Measurements from ENCODE around the gene UBE2F. TPM values are rescaled to one million over a fixed set of nuclear protein-coding genes. Genes with fewer than 3 reads are reported as not detected.
A peak's percentile ranks its signal among the peaks of the same experiment; 100 is the strongest.

The UBE2F gene
- total RNA-seq, 1 experiment from 2014 or later = 62.1 TPM

DNA sequence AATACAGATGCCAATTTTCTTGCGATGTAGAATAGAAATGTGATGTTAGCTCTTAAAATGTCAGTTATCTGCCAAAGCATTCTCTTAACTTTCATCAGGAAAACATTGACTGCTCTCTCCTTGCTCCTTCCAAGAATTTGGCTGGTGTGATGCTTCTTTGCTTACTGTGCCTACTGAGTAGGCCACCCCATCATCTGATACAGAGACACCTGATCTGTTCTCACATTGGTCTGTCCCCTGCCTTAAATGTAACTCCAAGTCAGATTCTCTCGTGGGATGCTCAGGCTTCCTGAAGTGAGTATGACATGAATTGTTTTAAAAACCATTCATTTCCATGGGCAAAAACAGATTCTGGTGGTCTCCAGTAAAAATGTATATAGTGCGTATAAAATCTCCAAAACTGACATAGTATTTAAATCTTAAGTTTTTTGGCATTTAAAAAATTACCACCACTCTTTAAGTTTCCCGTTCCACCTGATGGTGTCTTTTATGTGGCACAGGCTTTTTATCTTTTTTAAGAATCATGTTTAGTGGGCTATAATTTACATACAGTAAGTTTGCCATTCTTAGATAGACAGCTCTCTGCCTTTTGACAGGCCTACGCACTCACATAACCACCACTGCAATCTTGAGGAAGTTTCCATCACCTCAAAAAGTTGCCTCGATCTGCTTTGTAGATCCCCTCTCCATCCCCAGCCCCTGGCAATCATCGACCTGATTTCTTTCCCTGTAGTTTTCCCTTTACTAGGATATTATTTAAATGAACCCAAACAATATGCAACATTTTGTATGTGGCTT is 36.6 kb downstream of the UBE2F start:
- Histone ChIP-seq H3K56ac (ENCODE audit: insufficient read length, low read depth, low read length) (no peak overlapping the region), H3K9me3 (ENCODE audit: control insufficient read depth, low read depth, low read length) (no peaks in the 10 kb centered on the region), H3K4me2 (ENCODE audit: insufficient read depth, insufficient read length, low read length) (no peak overlapping the region), H2BK5ac (ENCODE audit: insufficient read length, low read length) (no peak overlapping the region), H4K8ac (replicated peaks; ENCODE audit: insufficient read length, low read depth, low read length) (no peak overlapping the region), H3K14ac (ENCODE audit: insufficient read depth, low read length) (no peak overlapping the region), H3K4me1 (ENCODE audit: insufficient read depth, low read length) (no peaks in the 10 kb centered on the region), H2BK20ac (ENCODE audit: low read depth, low read length, poor library complexity, severe bottlenecking) (no peak overlapping the region), H3K23me2 (ENCODE audit: insufficient read length, low read depth, low read length, poor library complexity, severe bottlenecking) (no peaks in the 10 kb centered on the region), H2AFZ (ENCODE audit: low read length) (no peak overlapping the region), H3K27me3 (ENCODE audit: insufficient read depth, low read length) (no peaks in the 10 kb centered on the region), H2AK5ac (ENCODE audit: insufficient read length, low read length) (no peak overlapping the region), H3K27ac (ENCODE audit: insufficient read length, low read depth, low read length) (no peak overlapping the region), H2BK120ac (ENCODE audit: low read depth, low read length, poor library complexity, severe bottlenecking) (no peak overlapping the region), H2BK12ac (ENCODE audit: insufficient read length, low read depth, low read length) (no peak overlapping the region), H3K18ac (ENCODE audit: insufficient read length, low read depth, low read length) (no peak overlapping the region), H3K4ac (ENCODE audit: low read depth, low read length) (no peak overlapping the region), H4K5ac (ENCODE audit: insufficient read length, low read depth, low read length) (no peak overlapping the region), H3T11ph (ENCODE audit: low read length) (no peak overlapping the region), H3K23ac (ENCODE audit: insufficient read length, low read depth, low read length) (no peak overlapping the region), H3K79me2 (ENCODE audit: insufficient read depth, low read length) (no peaks in the 10 kb centered on the region), H4K91ac (ENCODE audit: insufficient read length, low read depth, low read length) (no peak overlapping the region), H3K79me1 (ENCODE audit: insufficient read depth, low read depth, low read length, poor library complexity, severe bottlenecking) (no peaks in the 10 kb centered on the region), H2BK15ac (ENCODE audit: low read depth, low read length) (no peak overlapping the region), H3K9ac (ENCODE audit: extremely low read depth, insufficient read length, low read length) (no peak overlapping the region), H4K20me1 (ENCODE audit: control insufficient read depth, insufficient read depth, insufficient read length) (no peaks in the 10 kb centered on the region)
- no CpG with 5 or more reads among the region's 7 CpGs for WGBS (ENCODE audit: extremely low coverage, insufficient read length, low lambda C conversion rate)
- Mint-ChIP-seq H3K4me1 (no peaks in the 10 kb centered on the region), H3K4me3 (no peak overlapping the region), H3K9me3 (peaks cover 3% of the 10 kb centered on the region in 2 experiments; a peak in 3 of 5 replicates), H3K27ac (peak overlapping the region in 1 of 3 experiments; percentile 21; a peak in 1 of 7 replicates), H3K27me3 (ENCODE audit: low read depth) (no peaks in the 10 kb centered on the region), H3K36me3 (ENCODE audit: insufficient read depth in 1 of 3, low read depth in 3 of 3) (peaks cover 8 to 14% (median 12%) of the 10 kb centered on the region in 3 experiments)
- DNase-seq = no peak
- TF ChIP-seq, protein P1, sequence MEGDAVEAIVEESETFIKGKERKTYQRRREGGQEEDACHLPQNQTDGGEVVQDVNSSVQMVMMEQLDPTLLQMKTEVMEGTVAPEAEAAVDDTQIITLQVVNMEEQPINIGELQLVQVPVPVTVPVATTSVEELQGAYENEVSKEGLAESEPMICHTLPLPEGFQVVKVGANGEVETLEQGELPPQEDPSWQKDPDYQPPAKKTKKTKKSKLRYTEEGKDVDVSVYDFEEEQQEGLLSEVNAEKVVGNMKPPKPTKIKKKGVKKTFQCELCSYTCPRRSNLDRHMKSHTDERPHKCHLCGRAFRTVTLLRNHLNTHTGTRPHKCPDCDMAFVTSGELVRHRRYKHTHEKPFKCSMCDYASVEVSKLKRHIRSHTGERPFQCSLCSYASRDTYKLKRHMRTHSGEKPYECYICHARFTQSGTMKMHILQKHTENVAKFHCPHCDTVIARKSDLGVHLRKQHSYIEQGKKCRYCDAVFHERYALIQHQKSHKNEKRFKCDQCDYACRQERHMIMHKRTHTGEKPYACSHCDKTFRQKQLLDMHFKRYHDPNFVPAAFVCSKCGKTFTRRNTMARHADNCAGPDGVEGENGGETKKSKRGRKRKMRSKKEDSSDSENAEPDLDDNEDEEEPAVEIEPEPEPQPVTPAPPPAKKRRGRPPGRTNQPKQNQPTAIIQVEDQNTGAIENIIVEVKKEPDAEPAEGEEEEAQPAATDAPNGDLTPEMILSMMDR (conservative IDR thresholded peaks at IDR 0.05) = no peak

Data from H9 (cell line).